GM21786 (cell line): ENCODE data around the gene ZNF48.
A peak's percentile ranks its signal among the peaks of the same experiment; 100 is the strongest.

Experiments
- ATAC-seq: cut with Tn5 transposase; IDR thresholded peaks from one replicate; pipeline ENCODE4 v1.9.1; 2021; ENCODE audit not compliant: unreplicated experiment

The ZNF48 gene

DNA sequence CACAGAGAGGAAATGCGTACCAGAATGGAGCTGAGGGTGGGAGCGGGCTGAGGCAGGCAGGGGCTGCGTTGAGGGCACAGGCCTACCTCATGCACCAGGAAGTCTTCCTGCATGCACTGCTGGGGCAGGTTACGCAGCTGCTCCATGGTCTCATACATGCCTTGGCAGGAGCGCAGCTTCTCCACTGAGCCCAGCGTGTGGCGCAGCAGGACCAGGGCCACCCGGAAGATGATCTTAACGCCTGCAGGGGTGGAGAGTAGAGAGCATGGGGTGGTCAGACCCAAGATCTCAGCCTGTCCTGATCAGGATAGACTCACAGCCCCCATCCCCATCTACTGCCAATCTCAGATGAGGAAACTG, 36.7 kb upstream of the ZNF48 start:
- ATAC-seq, result no peak

DNA sequence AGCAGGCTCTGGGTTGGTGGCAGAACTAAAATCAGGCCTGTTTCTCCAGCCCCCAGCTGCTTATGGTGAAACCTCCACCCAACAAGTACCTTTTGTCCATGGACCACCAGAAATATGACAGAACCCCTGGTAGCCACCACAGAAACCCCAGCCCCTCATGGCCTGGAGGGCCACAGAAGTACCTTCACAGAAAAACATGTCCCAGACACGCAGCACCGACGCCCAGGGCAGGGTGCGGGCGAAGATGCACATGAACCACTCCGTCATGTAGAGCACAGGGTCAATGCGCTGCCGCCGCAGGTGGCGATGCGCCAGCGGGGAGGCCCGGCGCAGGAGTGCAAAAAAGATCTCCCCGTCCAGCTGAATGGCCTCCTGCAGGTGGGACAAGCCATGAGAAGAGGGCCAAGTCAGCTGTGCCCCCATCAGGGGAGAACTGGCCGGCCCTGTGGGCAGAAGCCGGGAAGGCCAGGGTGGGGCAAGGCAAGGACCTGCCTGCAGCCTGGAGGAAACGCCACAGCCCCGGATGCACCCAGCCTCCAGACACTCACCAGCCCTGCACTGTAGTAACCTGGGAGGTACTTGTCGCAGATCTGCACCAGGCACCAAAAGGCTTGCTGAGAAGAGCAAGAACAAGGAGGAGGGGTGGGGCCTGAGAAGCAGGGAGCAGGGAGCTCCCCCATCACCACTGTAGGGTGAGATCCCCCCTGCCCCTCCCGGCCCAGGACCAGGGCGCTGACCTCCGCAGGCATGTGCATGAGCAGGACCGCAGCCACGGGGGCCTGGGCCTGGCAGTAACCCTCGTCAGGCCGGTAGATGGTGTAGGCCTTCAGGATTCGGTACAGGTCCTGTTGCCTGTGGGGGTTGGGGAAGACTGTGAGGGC, 36.0 kb upstream of the ZNF48 start:
- no peak for ATAC-seq

DNA sequence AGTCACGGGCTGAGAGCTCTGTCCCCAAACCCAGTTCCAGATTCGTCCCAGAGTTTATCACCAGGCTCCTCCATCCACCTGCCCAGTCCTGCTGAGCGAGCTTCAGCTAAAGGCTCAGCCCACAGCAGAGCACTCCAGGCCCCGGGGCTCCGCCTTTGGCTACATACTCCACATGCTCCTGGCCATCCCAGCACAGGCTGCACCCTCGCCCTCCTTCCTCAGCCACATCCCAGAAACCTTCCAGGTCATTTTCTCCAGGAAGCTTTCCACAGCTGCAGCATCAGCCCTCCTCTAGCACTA, 35.4 kb upstream of the ZNF48 start:
- ATAC-seq, result no peak

DNA sequence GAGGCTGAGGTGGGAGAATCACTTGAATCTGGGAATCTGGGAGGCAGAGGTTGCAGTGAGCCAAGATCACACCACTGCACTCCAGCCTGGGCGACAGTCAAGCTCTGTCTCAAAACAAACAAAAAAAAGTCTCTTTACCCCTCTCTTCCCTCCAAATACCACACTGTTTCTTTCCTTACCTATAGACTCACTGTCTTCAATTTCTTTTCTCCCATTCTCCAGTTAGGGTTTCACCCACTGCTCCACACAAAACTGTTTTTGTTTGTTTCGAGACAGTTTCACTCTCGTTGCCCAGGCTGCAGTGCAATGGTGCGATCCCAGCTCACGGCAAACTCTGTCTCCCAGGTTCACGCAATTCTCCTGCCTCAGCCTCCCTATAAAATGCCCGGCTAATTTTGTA, 34.0 kb upstream of the ZNF48 start:
- no peak for ATAC-seq

DNA sequence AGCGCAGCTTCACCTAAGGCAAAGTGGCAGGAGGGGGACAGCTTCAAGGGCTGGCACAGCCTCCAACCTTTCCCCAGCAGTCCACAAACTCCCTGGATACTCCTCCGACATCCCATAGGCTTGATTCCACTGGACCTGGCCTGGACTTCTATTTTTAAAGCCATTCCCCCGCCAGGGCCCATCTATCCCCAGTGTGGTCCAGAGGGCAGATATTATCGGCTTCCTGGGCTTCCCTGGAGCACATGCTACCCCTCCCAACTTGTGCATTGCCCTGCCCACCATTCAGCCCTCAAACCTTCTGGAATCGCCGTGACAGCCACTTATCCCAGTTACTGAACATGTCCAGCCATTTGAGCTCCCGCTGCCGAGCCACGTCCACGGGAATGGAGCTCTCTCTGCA, 30.0 kb upstream of the ZNF48 start:
- no peak for ATAC-seq

DNA sequence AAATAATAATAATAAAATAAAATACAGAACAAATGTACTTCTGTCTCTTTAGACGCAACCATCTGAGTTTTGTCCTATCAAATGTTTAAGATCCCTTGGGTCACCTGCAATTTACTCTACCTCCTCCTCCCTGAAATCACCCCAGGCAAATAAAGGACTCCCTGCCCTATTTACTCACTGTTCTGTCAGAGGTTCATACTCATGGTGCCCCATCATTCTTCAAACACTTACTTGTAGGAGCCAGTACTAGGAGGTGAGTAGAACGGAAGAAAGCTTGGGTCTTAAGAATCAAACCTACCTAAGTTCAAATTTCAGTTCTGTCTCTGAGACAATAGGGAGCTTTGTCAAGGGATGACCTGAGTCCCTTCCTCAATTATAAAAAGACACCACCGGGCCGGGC, 28.7 kb upstream of the ZNF48 start:
- ATAC-seq, result no peak

DNA sequence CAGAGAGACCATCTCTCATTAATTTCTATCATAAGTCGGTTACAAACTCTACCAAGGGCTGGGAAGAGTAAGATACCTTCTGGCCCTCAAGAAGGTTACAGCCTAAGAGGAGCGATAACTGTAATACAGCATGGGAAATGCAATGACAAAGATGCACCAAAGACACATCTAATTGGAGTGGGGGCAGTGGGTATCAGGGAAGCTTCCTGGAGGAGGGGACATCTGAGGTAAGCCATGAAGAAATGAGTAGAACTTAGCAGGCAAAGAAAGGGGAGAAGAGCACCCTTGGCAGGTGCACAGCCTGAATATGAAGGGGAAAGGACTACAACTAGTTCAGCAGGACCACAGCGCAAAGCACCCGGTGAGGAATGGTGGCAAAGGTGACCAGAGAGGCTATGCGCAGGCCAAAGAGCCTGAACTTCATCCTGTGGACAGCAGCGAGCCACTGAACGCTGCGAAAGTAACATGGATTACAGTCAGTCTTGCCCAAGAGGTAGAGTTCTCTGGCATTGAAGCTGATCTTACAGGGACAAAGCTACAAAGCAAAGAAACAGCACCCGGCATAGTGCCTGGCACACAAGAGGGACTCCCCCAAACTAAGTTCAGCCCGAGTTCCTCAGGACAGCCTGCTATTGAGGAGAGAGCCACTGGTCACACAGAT, 27.7 kb upstream of the ZNF48 start:
- ATAC-seq, result no peak

DNA sequence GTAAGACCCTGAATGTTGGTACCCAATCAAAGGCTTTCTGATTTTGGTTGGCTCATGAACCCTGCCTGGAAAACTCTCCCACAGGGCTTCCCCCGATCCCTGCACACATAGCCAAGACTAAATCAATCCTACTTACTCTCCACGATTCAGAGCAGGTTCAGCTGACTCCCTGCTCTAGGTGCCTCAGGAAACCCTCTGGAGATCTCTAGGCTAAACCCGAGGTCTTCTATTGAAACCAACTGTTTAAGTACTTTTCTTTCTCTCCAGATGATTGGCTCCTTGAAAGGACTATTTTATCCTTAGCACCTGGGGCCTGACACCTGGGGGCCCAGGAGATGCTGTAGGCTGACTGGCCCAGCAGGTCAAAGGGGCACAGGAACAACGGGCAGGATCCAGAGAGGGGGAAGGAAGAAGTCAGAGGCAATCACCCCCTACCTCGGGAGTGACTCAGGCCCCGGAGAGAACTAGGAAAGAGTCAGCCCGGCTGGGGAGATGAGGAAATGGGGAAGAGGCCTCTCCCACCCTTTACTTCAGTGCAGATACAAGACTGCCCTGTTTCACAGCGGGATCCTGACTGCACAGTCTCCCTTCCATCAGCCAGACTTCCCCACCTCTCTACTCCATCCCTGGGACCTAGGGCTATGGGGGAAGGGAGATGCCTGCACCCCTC, 27.0 kb upstream of the ZNF48 start:
- ATAC-seq, result no peak

DNA sequence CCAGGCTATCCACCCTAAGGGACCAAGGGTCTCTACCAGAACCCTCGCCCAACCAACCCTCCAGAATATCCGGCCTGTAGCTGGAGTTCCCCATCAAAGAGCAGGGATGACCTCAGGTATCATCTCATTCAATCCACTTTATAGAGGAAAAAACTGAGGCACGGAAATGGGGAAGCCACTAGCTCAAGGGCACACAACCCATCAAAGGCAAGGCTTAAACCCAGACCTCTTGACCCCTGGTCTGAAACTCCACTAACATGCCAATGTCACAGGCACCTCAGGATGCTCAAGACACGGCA, 26.5 kb upstream of the ZNF48 start:
- ATAC-seq, result no peak

DNA sequence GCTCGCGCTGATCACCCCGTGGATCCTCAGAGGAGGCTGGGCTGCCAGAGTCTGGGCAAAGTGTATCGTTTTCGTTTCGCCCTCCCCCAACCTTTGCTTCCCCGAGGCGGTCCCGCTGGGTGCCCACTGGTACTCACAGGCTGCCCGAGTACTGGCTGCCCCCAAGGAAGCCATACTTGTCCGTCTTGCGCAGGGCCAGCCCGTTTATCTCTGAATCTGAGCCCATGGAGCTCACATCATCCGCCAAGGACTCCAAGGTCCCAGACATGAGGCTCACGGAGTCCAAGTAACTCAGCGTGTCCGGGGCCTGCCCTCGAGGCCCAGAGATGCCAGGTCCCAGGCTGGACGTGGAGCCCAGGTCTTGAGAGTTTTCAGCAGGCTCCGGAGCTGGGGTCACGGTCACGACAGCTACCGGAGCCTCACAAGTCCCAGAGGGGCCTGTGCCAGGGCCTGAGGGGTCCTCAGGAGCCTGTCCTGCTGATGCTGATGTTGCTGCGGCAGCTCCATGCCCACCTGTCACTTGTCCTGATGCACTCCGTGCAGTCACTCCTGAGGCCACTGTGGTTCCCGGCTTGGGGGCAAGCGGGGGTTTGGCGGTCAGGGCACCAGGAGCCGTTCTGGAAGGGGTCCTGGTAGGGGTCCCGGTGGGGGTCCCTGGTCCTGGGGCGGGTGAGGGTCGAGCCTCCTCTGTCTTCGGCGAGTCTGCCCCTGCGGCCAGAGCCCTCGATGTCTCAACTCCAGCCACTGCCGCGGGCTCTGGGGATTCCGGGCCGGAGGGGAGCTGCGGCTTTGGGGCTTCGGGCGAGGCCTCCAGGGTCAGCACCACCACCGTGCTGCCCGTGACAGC, 25.9 kb upstream of the ZNF48 start:
- no peak for ATAC-seq

DNA sequence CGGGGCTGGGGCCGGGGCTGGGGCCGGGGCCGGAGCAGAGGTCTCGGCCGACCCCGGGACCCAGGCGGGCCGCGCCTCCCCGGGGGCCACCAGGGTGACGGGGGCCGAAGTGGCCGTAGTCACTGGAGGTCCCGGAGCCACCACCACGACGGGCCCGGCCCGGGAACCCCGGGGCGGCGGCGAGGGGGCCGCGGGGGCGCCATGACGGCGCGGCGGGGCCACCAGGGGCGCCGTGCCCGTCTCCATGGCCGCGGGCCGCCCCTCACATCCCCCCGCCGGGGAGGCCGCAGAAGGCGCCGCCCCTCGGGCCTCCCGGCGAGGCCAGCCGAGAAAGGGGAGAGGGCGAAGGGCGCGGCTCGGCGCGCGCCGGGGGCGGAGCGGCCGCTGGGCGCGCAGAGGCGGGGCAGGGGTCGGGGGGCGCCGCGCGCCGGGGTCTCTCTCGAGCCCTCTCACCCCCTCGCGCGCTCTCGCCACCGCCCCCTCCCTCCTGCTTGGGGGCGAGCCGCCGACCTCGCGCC, 25.2 kb upstream of the ZNF48 start:
- no peak for ATAC-seq

DNA sequence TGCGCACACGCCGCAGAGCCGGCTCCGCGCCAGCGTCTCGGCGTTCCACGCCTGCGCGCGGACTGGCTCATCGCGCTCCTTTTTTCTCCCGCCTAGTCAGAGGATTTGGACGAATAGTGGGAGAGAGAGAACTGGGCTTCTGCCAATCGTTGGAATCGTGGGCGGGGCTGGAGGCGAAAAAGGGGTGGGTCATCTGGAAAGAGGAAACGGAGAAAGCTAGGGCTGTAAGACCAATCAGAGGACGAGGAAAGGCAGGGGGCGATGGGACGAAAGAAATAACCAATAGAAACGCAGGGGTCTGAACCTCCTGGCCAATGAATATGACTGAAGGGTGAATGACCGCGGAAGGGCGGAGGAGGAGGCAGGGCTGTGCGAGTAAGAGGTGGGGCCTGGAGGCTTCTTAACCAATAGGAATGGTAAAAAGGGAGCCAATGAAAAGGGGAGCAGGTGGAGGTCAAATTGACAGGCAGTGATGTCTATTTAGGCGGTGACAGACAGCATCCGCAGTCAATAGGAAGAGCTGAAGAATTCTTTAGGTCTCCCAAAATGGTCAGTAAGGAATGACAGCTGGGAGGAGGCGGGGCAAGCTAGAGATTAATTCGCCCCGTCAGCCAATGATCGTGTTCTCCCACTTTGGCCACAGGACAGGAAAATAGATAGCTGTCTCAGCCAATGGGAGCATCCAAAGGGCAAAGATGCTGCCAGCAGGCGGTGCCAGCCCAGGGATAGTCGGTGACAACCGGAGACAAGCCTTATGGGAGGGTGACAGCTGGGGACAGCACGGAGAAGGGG, 24.6 kb upstream of the ZNF48 start, which contains the start of gene TBC1D10B:
Gene TBC1D10B, minus strand, starts transcription at position 39 of the 792 bp plus-strand sequence. CDS start 311 bp downstream, outside the sequence.
- ATAC-seq, result peak; percentile 77

DNA sequence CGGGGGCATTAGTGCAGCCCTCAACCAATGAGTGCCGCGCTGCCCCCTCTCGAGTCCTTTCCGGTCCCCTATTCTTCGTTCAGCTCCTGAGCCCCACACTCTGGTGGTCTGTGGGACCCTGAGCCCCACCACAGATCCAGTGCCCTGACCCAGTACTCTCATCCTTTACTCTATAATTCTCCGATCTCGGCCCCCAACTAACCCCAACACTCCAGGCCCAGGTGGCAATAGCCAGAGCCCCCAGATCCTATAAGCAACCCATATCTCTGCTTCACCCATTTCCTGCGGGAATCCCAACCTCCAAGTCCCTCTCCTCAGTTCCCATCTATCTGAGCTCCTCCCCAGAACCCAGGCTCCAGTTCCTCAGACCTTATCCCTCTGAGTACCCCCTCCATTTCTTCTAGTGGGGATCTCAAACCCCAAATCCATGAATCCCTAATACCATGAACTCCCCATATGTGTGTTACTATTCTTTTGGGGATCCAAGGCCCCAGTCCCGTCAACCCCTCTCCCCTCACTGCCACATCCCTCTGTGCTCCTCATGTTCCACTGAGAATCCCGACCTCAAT, 23.9 kb upstream of the ZNF48 start:
- no peak for ATAC-seq

DNA sequence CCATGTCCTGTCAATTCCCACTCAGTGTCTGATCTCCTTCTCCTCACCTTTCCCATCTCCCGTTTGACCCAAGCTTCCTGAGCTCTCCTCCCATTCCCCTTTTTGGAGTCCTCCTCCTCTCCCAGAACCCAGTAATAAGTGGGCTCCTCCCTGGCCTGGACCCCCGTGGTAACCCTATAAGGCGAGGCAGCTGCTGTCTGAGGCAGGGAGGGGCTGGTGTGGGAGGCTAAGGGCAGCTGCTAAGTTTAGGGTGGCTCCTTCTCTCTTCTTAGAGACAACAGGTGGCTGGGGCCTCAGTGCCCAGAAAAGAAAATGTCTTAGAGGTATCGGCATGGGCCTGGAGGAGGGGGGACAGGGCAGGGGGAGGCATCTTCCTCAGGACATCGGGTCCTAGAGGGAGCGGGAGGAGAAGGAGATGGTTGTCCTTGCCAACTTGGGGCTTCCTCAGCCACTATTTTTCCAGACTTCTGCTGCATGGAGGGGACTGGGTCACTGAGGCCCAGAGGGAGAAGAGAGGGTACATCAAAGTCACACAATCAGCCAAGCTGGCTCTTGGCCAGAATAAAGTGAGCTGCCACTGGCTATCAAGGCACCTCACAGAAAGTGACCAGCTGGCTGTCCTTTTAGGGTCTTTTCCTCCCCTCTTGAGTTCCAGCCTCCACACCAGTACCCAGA, 23.0 kb upstream of the ZNF48 start:
- no peak for ATAC-seq

DNA sequence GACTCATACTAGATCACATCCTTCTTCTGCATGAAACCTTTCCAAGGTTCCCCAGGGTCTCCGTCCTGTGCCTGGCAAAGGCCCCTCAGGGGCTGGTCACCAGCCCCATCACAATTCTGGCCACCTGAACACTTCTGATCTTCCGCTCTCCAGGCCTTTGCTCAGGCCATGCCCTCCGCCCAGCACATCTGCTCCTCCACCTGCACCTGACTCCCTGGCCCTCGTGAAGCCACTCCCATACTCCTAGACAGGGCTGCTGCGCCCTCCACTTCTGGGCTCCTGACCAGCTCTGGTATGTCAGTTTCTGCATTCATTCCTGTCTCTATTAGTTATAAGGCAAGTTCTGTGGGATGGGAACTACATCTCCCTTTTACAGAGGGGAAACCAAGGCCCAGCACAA, 22.5 kb upstream of the ZNF48 start:
- no peak for ATAC-seq

DNA sequence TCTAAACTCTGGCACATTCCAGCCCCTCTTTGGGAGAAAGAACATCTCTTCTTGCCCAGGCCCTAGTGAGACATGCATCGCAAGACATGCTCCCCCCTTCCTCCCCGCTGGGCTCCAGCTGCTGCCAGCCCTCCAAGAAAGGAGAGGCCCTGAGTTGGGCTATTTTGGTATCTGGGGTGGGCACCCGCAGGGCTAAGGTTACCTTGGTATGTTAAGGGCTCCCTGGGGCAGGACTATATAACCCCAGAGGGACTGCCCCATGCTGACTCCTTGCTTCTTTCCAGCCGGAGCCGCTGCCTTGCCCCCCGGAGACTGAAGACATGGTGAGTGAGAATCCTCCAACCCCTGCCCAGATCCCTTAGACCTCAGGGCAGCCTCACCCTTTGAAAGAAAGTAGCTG, 20.7 kb upstream of the ZNF48 start, which contains the start of gene MYL11:
Gene MYL11, plus strand, starts transcription at position 265 of the 400 bp plus-strand sequence. Its CDS starts 56 bp downstream, at position 321.
- ATAC-seq, result no peak

DNA sequence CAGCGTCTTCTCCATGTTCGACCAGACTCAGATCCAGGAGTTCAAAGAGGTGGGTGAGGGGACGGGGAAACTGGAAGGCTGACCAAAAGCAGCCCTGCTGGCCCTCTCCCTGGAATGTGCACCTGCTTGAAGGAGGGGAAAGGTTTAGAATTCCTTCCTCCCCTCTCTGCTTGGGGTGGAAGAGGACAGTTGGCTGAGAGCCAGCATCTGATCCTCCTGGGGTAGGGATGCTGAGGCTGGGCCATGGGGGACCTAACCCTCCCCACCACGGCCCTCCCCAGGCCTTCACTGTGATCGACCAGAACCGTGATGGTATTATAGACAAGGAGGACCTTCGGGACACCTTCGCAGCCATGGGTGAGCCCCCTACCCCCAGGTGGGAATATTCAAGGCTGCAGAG, 19.4 kb upstream of the ZNF48 start:
- no peak for ATAC-seq

DNA sequence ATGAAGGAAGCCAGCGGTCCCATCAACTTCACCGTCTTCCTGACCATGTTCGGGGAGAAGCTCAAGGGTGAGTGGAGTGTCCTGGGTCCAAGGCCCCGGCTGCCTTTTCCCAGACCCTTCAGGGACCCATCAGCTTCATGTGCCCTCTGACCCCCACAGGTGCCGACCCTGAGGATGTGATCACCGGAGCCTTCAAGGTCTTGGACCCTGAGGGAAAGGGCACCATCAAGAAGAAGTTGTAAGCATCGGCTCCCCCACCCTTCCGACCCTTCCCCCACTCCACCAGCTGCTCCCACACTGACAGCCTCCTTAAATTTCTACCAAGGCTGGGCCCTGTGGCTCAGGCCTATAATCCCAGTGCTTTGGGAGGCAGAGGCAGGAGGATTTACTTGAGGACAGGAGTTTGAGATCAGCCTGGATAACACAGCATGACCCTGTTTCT, 18.7 kb upstream of the ZNF48 start:
- ATAC-seq, result no peak

DNA sequence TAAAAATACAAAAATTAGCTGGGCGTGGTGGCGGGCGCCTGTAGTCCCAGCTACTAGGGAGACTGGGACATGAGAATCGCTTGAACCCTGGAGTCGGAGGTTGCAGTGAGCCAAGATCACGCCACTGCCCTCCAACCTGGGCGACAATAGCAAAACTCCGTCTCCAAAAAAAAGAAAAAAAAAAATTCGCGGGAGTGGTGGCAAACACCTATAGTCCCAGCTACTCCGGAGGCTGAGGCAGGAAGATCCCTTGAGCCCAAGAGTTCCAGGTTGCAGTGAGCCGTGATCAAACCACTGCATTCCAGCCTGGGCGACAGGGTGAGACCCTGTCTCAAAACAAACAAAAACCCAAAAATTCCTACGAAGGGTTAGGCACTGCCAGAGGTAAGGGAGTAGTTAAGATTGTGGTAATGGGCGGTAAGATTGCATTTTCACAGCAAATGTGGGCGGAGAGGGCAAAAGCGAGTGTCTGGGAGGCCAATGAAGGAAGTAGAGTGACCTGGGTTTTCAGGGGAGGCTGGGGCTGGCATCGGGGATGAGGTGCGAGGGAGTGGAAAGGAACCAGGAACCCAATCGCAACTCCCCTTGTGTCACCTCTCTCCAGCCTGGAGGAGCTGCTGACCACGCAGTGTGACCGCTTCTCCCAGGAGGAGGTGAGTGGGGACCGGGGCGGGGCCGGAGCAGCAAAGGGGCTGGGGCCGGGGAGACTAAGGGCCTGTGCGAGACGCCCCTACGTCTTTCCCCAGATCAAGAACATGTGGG, 18.0 kb upstream of the ZNF48 start:
- no peak for ATAC-seq
